ENCODE measurements around the gene ABTB2.

GRCh38 chr11:34260072-34260575 lies 97.7 kb downstream of the ABTB2 start:
- TF ChIP-seq, protein P1, sequence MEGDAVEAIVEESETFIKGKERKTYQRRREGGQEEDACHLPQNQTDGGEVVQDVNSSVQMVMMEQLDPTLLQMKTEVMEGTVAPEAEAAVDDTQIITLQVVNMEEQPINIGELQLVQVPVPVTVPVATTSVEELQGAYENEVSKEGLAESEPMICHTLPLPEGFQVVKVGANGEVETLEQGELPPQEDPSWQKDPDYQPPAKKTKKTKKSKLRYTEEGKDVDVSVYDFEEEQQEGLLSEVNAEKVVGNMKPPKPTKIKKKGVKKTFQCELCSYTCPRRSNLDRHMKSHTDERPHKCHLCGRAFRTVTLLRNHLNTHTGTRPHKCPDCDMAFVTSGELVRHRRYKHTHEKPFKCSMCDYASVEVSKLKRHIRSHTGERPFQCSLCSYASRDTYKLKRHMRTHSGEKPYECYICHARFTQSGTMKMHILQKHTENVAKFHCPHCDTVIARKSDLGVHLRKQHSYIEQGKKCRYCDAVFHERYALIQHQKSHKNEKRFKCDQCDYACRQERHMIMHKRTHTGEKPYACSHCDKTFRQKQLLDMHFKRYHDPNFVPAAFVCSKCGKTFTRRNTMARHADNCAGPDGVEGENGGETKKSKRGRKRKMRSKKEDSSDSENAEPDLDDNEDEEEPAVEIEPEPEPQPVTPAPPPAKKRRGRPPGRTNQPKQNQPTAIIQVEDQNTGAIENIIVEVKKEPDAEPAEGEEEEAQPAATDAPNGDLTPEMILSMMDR (IDR thresholded peaks at IDR 0.05), result no peak
- no peak for TF ChIP-seq POLR2A (IDR thresholded peaks at IDR 0.05)

Data from body of pancreas (tissue), 4 donors.